OCI-LY1 (cell line): ENCODE results near the gene MDN1.

Source experiments
- H2AFZ ChIP-seq: fragments of 200-600 bp; sonication (generic), shearing (Covaris generic); 2 replicates; pipeline ENCODE4 v1.6.0; 2014; ENCODE audit warnings: antibody characterized with exemption, mild to moderate bottlenecking, low read length
- H3F3A ChIP-seq: fragments of 200-600 bp; sonication (generic), shearing (Covaris generic); 2 replicates; pipeline ENCODE4 v1.6.0; 2014; ENCODE audit warnings: mild to moderate bottlenecking, antibody characterized with exemption, low read length, moderate library complexity; ENCODE audit not compliant: insufficient read depth
- H3K27ac ChIP-seq: fragments of 200-600 bp; sonication (generic); 2 replicates; pipeline ENCODE4 v1.5.1; 2014; ENCODE audit warnings: low read length, mixed run types, mild to moderate bottlenecking, low read depth; ENCODE audit not compliant: poor library complexity, severe bottlenecking
- H3K27me3 ChIP-seq: fragments of 200-600 bp; sonication (generic); 2 replicates; pipeline ENCODE4 v1.6.0; 2014; ENCODE audit warnings: antibody characterized with exemption, mild to moderate bottlenecking, low read length, moderate library complexity; ENCODE audit not compliant: insufficient read depth
- H3K36me3 ChIP-seq: fragments of 200-600 bp; sonication (generic); 2 replicates; pipeline ENCODE4 v1.6.1; 2014; ENCODE audit warnings: mild to moderate bottlenecking, antibody characterized with exemption, low read length, moderate library complexity, mixed read lengths; ENCODE audit not compliant: insufficient read depth
- H3K4me1 ChIP-seq: fragments of 200-600 bp; sonication (generic); 2 replicates; pipeline ENCODE4 v1.5.1; 2014; ENCODE audit warnings: mild to moderate bottlenecking, low read length, moderate library complexity; ENCODE audit not compliant: insufficient read depth, severe bottlenecking
- H3K4me2 ChIP-seq: fragments of 200-600 bp; sonication (generic), shearing (Covaris generic); 2 replicates; pipeline ENCODE4 v1.6.1; 2014; ENCODE audit warnings: low read length
- H3K4me3 ChIP-seq: fragments of 200-600 bp; sonication (generic); 2 replicates; pipeline ENCODE4 v1.5.1; 2014; ENCODE audit warnings: low read length, low read depth, mild to moderate bottlenecking, mixed read lengths; ENCODE audit not compliant: poor library complexity, severe bottlenecking
- H3K79me2 ChIP-seq: fragments of 200-600 bp; shearing (Covaris generic); 2 replicates; pipeline ENCODE4 v1.6.1; 2016; ENCODE audit warnings: mixed run types, low read length, mixed read lengths; ENCODE audit not compliant: insufficient read depth
- H3K9ac ChIP-seq: fragments of 200-600 bp; sonication (generic), shearing (Covaris generic); 2 replicates; pipeline ENCODE4 v1.6.1; 2014; ENCODE audit warnings: mild to moderate bottlenecking, low read length, mixed read lengths
- H3K9me2 ChIP-seq: fragments of 200-600 bp; sonication (generic), shearing (Covaris generic); 2 replicates; pipeline ENCODE4 v1.6.1; 2014; ENCODE audit warnings: low read depth, mild to moderate bottlenecking, low read length, mixed read lengths
- H3K9me3 ChIP-seq: fragments of 200-600 bp; shearing (Covaris generic); 2 replicates; pipeline ENCODE4 v1.6.1; 2014; ENCODE audit warnings: low read length, mixed read lengths
- H4K20me1 ChIP-seq: fragments of 200-600 bp; sonication (generic), shearing (Covaris generic); 2 replicates; pipeline ENCODE4 v1.6.0; 2016; ENCODE audit warnings: mild to moderate bottlenecking, low read length; ENCODE audit not compliant: insufficient read depth
- CTCF ChIP-seq: fragments of 200-600 bp; sonication (generic), shearing (Covaris generic); IDR thresholded peaks from 2 replicates; pipeline ENCODE4 v1.5.1; 2017; ENCODE audit warnings: mild to moderate bottlenecking, antibody characterized with exemption, low read length, moderate library complexity, mixed read lengths
- EZH2 ChIP-seq: fragments of 200-600 bp; sonication (generic), shearing (Covaris generic); IDR thresholded peaks from 2 replicates; pipeline ENCODE4 v1.8.0; 2017; ENCODE audit warnings: borderline replicate concordance, mixed run types, mild to moderate bottlenecking, antibody characterized with exemption, low read length, moderate library complexity, mixed read lengths

Gene MDN1

GRCh38 chr6:89745096-89745495, 74.5 kb downstream of the MDN1 start:
- Histone ChIP-seq H3K9ac (no peak overlapping the region), H3K79me2 (no peaks in the 10 kb centered on the region), H3K4me2 (no peak overlapping the region), H3K36me3 (peaks cover 88% of the 10 kb centered on the region), H4K20me1 (no peaks in the 10 kb centered on the region), H2AFZ (no peak overlapping the region), H3K27me3 (no peaks in the 10 kb centered on the region), H3K9me3 (no peaks in the 10 kb centered on the region), H3K9me2 (no peaks in the 10 kb centered on the region), H3F3A (no peaks in the 10 kb centered on the region), H3K4me1 (no peaks in the 10 kb centered on the region), H3K4me3 (no peak overlapping the region), H3K27ac (no peak overlapping the region)
- TF ChIP-seq EZH2, result no peak
- TF ChIP-seq CTCF, result no peak

DNA sequence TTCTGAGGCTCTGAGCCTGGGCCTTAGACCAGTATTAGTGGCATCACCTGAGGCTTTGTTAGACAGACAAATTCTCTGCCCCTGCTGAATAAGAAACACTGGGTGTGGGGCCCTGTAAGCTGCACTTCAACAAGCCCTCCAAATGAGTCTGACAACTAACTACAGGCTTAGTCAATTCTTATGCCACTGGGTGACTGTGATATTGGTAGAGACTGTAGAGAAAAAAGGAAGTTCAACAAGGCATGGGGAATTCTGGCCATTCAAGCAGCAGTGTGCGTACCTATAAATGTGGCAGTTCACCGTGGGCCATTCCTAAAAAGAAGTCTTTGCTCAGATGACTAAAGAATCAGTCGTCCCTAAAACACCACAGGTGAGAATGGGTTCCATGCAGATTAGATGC, 82.7 kb downstream of the MDN1 start:
- no peak overlapping the region for H3K4me2 ChIP-seq
- no peaks in the 10 kb centered on the region for H3F3A ChIP-seq
- H4K20me1 ChIP-seq, result no peaks in the 10 kb centered on the region
- H3K79me2 ChIP-seq, result no peaks in the 10 kb centered on the region
- peaks cover 88% of the 10 kb centered on the region for H3K36me3 ChIP-seq
- H3K27me3 ChIP-seq, result no peaks in the 10 kb centered on the region
- H3K4me3 ChIP-seq, result no peak overlapping the region
- no peaks in the 10 kb centered on the region for H3K9me3 ChIP-seq
- H3K9ac ChIP-seq, result no peak overlapping the region
- no peak overlapping the region for H3K27ac ChIP-seq
- TF ChIP-seq EZH2 (no peak), CTCF (no peak)
- H3K4me1 ChIP-seq, result no peaks in the 10 kb centered on the region
- H2AFZ ChIP-seq, result no peak overlapping the region
- no peaks in the 10 kb centered on the region for H3K9me2 ChIP-seq

GRCh38 chr6:89734526-89734925, 85.1 kb downstream of the MDN1 start:
- TF ChIP-seq EZH2, result no peak
- TF ChIP-seq CTCF, result no peak
- H3F3A ChIP-seq, result no peaks in the 10 kb centered on the region
- H3K36me3 ChIP-seq, result peaks cover 88% of the 10 kb centered on the region
- no peak overlapping the region for H2AFZ ChIP-seq
- H3K4me2 ChIP-seq, result no peak overlapping the region
- no peaks in the 10 kb centered on the region for H3K9me2 ChIP-seq
- H3K9me3 ChIP-seq, result no peaks in the 10 kb centered on the region
- H3K27ac ChIP-seq, result no peak overlapping the region
- no peaks in the 10 kb centered on the region for H3K27me3 ChIP-seq
- no peaks in the 10 kb centered on the region for H4K20me1 ChIP-seq
- no peak overlapping the region for H3K4me3 ChIP-seq
- H3K79me2 ChIP-seq, result no peaks in the 10 kb centered on the region
- H3K9ac ChIP-seq, result no peak overlapping the region
- H3K4me1 ChIP-seq, result no peaks in the 10 kb centered on the region
